ENCODE results near the gene ZDHHC13. TPM values are rescaled to one million over a fixed set of nuclear protein-coding genes. Genes with fewer than 3 reads are reported as not detected.
"Not testable (repeated sequence)": the region's sequence is repeated elsewhere in the genome, so short reads cannot be mapped to it uniquely, and the experiment has no call there.

ZDHHC13 gene
- total RNA-seq, 3 donors from 2014 or later: 6.9 to 30.0 (median 22.0) TPM

DNA sequence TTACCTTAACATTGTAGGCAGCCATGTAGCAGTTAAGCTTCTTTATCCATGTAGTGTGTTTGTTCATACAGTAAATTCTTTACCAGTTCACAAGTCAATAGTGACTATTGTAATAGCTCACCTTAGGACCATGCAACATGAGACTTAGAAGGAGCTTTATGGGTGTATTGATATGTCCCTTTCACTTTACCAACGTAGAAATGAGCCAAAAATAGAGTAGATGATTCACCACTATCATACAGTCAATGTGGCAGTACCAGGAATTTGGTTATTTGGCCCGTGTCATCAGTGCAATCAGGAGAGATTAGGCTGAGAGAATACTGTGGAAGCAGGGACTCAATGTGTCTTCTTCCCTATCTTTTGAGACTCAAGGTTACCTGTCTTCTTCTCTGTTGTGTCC lies 4.7 kb downstream of the ZDHHC13 start:
- intact Hi-C loops (cut with DNase I; ENCODE audit: low total_unique reads): no loop called here
- DNase-seq (ENCODE audit: low spot score in 2 of 2): no peak

DNA sequence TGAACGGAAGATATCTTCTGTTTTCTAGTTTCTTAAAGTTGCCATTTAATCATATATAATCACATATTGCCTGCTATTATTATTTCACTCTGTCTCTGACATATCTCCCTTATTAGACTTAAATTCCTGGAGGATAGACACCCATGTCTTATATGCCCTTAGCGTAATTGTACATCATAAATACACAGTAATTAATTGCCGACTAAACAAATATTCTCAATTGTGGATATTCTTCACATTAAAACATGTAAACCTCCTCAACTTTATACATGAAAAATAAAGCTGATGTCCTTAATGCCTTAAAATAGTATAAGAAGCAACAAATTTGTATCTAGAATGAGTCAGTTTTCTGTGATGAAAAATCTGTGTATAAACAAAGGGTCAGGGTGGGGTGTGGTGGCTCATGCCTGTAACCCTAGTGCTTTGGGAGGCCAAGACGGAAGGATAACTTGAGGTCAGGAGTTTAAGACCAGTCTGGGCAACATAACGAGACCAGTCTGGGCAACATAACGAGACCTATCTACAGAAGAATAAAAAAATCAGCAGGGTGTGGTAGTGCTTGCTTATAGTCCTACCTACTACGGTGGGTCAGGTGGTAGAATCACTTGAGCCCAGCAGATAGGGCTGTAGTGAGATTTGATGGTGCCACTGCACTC lies 6.1 kb downstream of the ZDHHC13 start:
- Histone ChIP-seq H3K9me3 (no peaks in the 10 kb centered on the region), H3K27ac (no peak overlapping the region), H3K36me3 (no peaks in the 10 kb centered on the region), H3K4me1 (no peaks in the 10 kb centered on the region), H3K27me3 (no peaks in the 10 kb centered on the region), H3K4me3 (no peak overlapping the region)
- TF ChIP-seq POLR2AphosphoS5 (IDR thresholded peaks at IDR 0.05): no peak
- no peak for TF ChIP-seq POLR2A (IDR thresholded peaks at IDR 0.05)
- TF ChIP-seq, protein P1, sequence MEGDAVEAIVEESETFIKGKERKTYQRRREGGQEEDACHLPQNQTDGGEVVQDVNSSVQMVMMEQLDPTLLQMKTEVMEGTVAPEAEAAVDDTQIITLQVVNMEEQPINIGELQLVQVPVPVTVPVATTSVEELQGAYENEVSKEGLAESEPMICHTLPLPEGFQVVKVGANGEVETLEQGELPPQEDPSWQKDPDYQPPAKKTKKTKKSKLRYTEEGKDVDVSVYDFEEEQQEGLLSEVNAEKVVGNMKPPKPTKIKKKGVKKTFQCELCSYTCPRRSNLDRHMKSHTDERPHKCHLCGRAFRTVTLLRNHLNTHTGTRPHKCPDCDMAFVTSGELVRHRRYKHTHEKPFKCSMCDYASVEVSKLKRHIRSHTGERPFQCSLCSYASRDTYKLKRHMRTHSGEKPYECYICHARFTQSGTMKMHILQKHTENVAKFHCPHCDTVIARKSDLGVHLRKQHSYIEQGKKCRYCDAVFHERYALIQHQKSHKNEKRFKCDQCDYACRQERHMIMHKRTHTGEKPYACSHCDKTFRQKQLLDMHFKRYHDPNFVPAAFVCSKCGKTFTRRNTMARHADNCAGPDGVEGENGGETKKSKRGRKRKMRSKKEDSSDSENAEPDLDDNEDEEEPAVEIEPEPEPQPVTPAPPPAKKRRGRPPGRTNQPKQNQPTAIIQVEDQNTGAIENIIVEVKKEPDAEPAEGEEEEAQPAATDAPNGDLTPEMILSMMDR (IDR thresholded peaks at IDR 0.05): no peak
- DNase-seq (ENCODE audit: low spot score in 2 of 2): no peak
- intact Hi-C loops (cut with DNase I; ENCODE audit: low total_unique reads): no loop called here

More for the DNA sequence above, 4.7 kb downstream of the ZDHHC13 start:
- Histone ChIP-seq H3K36me3 (no peaks in the 10 kb centered on the region), H3K4me3 (no peak overlapping the region), H3K4me1 (no peaks in the 10 kb centered on the region), H3K27me3 (no peaks in the 10 kb centered on the region), H3K27ac (no peak overlapping the region), H3K9me3 (no peaks in the 10 kb centered on the region)
- TF ChIP-seq POLR2A (IDR thresholded peaks at IDR 0.05) (no peak), POLR2AphosphoS5 (IDR thresholded peaks at IDR 0.05) (no peak)
- TF ChIP-seq, protein P1 (IDR thresholded peaks at IDR 0.05): no peak

DNA sequence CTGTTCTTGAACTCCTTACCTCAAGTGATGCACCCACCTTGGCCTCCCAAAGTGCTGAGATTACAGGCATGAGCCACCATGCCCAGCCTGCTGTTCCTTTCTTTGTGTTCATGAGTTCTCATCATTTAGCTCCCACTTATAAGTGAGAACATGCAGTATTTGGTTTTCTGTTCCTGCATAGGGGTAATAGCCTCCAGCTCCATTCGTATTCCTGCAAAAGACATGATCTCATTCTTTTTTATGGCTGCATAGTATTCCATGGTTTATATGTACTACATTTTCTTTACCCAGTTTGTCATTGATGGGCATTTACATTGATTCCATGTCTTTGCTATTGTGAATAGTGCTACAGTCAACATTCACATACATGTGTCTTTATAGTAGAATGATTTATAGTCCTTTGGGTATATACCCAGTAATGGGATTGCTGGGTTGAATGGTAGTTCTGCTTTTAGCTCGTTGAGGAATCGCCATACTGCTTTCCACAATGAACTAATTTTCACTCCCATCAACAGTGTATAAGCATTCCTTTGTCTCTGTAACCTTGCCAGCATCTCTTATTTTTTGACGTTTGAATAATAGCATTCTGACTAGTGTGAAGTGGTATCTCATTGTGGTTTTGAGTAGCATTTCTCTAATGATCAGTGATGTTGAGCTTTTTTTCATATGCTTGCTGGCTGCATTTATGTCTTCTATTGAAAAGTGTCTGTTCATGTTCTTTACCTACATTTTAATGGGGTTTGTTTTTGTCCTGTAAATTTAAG lies 9.8 kb downstream of the ZDHHC13 start:
- H3K4me1 ChIP-seq; H3K27ac ChIP-seq; H3K36me3 ChIP-seq; DNase-seq (ENCODE audit: low spot score in 2 of 2); H3K9me3 ChIP-seq; H3K27me3 ChIP-seq; intact Hi-C loops (cut with DNase I; ENCODE audit: low total_unique reads); H3K4me3 ChIP-seq: not testable (repeated sequence)

DNA sequence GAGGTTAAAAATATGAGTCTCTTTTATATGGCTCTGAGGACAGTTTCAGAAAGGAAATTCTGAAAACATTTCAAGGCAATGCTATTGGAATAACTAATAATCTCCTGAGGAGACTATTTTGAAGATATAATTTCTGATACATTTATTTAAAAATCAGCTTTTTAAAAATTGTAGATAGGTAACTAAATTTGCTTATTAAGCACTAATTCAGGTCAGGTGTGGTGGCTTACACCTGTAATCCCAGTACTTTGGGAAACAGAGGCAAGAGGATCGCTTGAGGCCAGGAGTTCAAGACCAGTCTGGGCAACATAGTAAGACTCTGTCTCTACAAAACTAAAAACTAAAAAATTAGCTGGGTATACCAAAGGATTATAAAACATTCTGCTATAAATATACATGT lies 17.0 kb downstream of the ZDHHC13 start:
- no peak overlapping the region for H3K4me3 ChIP-seq
- TF ChIP-seq POLR2AphosphoS5 (IDR thresholded peaks at IDR 0.05) (no peak), POLR2A (IDR thresholded peaks at IDR 0.05) (no peak)
- TF ChIP-seq, protein P1 (IDR thresholded peaks at IDR 0.05): no peak
- no peaks in the 10 kb centered on the region for H3K27me3 ChIP-seq
- no peak overlapping the region for H3K27ac ChIP-seq
- intact Hi-C loops (cut with DNase I; ENCODE audit: low total_unique reads): no loop called here
- no peak for DNase-seq (ENCODE audit: low spot score in 2 of 2)
- no peaks in the 10 kb centered on the region for H3K4me1 ChIP-seq
- H3K9me3 ChIP-seq: peaks cover 0 to 3% of the 10 kb centered on the region in 2 donors
- no peaks in the 10 kb centered on the region for H3K36me3 ChIP-seq

DNA sequence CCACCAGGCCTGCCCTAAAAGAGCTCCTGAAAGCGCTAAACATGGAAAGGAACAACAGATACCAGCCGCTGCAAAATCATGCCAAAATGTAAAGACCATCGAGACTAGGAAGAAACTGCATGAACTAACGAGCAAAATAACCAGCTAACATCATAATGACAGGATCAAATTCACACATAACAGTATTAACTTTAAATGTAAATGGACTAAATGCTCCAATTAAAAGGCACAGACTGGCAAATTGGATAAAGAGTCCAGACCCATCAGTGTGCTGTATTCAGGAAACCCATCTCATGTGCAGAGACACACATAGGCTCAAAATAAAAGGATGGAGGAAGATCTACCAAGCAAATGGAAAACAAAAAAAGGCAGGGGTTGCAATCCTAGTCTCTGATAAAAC lies 19.9 kb downstream of the ZDHHC13 start:
- H3K4me3 ChIP-seq; DNase-seq (ENCODE audit: low spot score in 2 of 2); H3K9me3 ChIP-seq; H3K27me3 ChIP-seq; H3K4me1 ChIP-seq; H3K27ac ChIP-seq; H3K36me3 ChIP-seq; intact Hi-C loops (cut with DNase I; ENCODE audit: low total_unique reads): not testable (repeated sequence)

DNA sequence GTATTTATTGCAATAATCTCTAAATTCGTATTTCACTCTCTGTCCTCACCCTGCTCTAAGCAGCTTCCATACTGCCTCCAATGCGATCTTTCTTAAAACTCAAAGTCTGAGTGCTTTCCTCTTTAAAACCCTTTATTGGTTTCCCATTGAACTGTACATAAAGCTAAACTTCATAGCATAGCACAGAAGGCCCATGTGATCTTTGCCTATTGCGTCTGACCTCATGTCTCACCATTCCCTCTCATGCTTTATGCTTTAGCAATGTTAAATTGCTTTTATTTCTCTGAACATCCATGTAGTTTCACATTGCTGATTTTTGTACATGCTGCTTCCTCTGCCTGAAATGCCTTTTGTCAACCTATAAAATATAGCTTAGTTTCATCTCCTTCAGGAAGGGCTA lies 28.4 kb downstream of the ZDHHC13 start:
- TF ChIP-seq POLR2A (IDR thresholded peaks at IDR 0.05) (no peak), POLR2AphosphoS5 (IDR thresholded peaks at IDR 0.05) (no peak)
- TF ChIP-seq, protein P1 (IDR thresholded peaks at IDR 0.05): no peak
- intact Hi-C loops (cut with DNase I; ENCODE audit: low total_unique reads): no loop called here
- Histone ChIP-seq H3K36me3 (peaks cover 4% of the 10 kb centered on the region), H3K4me1 (no peaks in the 10 kb centered on the region), H3K27me3 (no peaks in the 10 kb centered on the region), H3K27ac (no peak overlapping the region), H3K9me3 (no peaks in the 10 kb centered on the region), H3K4me3 (no peak overlapping the region)
- no peak for DNase-seq (ENCODE audit: low spot score in 2 of 2)
